GM12875 (cell line): Measurements from ENCODE around the gene SLC36A3.
"Not testable (repeated sequence)": the region's sequence is repeated elsewhere in the genome, so short reads cannot be mapped to it uniquely, and the experiment has no call there.

Experiments used
- H3K4me3 ChIP-seq: one replicate; pipeline ENCODE4 v1.5.1; 2011; ENCODE audit warnings: low read depth, low read length, control low read depth
- CTCF ChIP-seq: IDR thresholded peaks from 2 replicates; pipeline ENCODE4 v1.5.1; 2011; ENCODE audit warnings: low read depth, mild to moderate bottlenecking, control low read depth, inconsistent platforms, low read length, moderate library complexity, borderline replicate concordance; ENCODE audit not compliant: insufficient read depth

Gene SLC36A3

GRCh38 chr5:151249281-151249680 is 54.3 kb downstream of the SLC36A3 start:
- TF ChIP-seq CTCF = no peak

GRCh38 chr5:151248651-151249050 is 54.9 kb downstream of the SLC36A3 start:
- no peak for TF ChIP-seq CTCF
- H3K4me3 ChIP-seq = no peak overlapping the region

More at GRCh38 chr5:151249281-151249680, 54.3 kb downstream of the SLC36A3 start:
- H3K4me3 ChIP-seq = no peak overlapping the region

DNA sequence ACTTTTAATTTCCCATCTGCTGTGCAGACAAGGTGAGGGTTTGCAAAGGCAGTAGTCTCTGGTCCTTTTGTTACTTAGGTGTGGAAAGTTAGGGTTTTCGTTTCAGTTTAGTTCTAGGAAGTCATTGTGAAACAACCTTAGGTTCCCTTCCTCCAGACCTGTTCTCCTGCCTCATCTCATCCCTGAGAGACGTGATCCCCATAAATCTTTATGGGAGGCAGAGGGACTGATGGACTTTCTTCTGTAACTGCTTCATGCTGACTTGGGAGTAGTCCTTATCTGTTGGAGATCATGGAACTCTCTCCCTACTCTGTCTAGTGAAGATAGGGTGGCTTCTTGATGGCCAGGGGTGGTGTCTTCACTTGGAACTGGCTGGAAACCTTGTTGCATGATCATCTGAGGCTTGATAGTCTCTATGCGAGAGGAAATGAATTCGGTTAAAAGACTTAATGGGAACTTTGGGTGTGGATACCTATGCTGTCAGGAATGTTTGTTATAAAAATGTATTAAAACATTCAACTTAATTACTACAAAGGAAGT is 57.8 kb downstream of the SLC36A3 start:
- no peak overlapping the region for H3K4me3 ChIP-seq
- no peak for TF ChIP-seq CTCF

DNA sequence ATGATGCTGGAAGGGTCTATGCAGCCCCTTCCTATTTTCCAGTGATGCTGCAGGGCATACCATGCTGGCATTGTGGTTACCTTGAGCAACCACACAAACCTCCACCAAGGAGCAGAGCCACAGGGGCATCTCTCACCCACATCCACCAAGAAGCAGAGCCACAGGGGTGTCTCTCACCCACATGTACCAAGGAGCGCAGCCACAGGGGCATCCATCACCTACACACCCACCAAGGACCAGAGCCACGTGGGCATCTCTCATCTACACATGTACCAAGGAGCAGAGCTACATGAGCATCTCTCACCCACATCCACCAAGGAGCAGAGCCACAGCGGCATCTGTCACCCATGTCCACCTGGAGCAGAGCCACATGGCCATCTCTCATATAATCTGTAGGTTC is 59.4 kb downstream of the SLC36A3 start:
- no peak for TF ChIP-seq CTCF

DNA sequence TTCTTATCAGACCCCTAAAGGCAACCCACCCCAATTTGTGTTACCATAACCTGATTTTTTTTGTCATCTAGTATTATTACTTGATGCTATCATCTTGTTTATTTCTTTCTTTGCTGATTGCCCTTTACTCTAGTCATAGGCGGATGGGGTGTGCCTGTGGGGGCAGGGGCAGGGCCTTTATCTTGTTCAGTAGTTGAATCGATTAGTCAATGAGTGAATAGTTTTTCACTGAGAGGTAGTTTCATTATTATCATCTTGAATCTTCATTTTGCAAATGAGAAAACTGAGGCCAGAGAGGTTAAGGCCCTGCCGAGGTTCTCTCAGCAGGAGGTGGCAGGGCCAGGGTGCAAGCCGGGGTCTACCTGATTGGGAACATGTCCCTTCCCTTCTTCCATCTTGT is 60.0 kb downstream of the SLC36A3 start:
- H3K4me3 ChIP-seq = no peak overlapping the region
- TF ChIP-seq CTCF = no peak

More for the DNA sequence above, 59.4 kb downstream of the SLC36A3 start:
- H3K4me3 ChIP-seq = no peak overlapping the region

DNA sequence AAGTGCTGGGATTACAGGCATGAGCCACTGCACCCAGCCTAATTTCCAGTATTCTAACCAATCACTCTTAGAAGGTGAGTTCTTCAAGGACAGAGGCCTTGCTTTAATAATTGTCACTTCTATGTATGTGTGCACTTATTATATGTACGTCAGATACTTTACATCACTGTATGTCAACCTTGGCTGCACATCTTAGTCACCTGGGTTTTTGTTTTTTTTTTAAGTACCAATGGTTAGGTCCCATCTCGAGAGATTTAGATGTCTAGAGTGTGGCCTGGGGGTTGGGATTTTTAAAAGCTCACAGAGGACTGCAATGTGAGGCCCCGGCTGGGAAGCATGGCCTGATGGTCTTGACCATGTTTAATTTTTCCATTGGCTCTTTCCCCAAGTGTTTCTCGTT is 60.4 kb downstream of the SLC36A3 start:
- TF ChIP-seq CTCF = no peak
- H3K4me3 ChIP-seq = no peak overlapping the region

DNA sequence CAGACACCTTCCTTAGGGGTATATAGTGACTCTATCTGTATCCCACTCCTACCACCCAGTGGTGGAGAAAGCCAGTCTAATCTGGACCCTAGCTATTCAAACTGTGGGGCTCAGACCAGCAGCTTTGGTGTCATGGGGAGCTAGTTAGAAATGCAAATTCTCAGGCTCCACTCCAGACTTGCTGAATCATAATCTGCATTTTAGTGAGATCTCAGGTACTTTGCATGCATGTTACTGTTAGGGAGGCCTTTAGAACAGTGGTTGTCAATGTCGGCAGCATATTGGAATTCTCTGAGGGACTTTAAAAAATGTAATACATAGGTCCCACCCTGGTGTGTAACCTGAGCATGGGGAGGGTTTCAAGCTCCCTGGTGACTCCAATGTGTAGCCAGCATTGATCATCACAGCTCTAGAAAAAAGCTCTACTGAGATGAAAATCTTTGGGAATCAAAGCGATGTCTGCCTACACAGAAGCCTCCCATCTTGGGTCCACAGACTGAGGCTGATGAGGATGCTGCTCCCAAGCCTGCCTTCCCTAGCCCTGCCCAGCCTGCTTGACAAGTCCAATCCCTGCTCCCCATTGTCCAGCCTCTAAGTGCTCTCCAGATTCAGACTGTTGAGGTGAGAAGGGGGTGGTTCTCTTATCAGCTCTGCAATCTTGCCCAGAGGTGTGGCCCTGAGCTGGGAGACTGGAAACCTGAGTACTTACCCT is 62.5 kb downstream of the SLC36A3 start:
- no peak overlapping the region for H3K4me3 ChIP-seq
- TF ChIP-seq CTCF = no peak

- H3K4me3 ChIP-seq = not testable (repeated sequence)
These were observed 63.2 kb downstream of the SLC36A3 start for GRCh38 chr5:151240268-151240835.
